GM18873 (cell line): ENCODE data around the gene RPS24.
"Not testable (repeated sequence)": the region's sequence is repeated elsewhere in the genome, so short reads cannot be mapped to it uniquely, and the experiment has no call there.

Experiments
- ATAC-seq: cut with Tn5 transposase; IDR thresholded peaks from one replicate; pipeline ENCODE4 v1.9.1; 2021; ENCODE audit warnings: mild to moderate bottlenecking, moderate library complexity, moderate number of reproducible peaks; ENCODE audit not compliant: unreplicated experiment, low FRiP score

RPS24 gene

GRCh38 chr10:78047314-78047891 is 13.7 kb downstream of the RPS24 start:
- ATAC-seq, result no peak

GRCh38 chr10:78049851-78050250 is 16.2 kb downstream of the RPS24 start:
- ATAC-seq, result no peak

- no peak for ATAC-seq
These were observed 19.7 kb downstream of the RPS24 start for GRCh38 chr10:78053211-78053868.

- ATAC-seq, result no peak
These were observed 24.9 kb downstream of the RPS24 start for GRCh38 chr10:78058562-78058961.

GRCh38 chr10:78059906-78060702 is 26.4 kb downstream of the RPS24 start:
- ATAC-seq, result no peak

GRCh38 chr10:78062296-78062695 is 28.6 kb downstream of the RPS24 start:
- ATAC-seq, result no peak

GRCh38 chr10:78063236-78063635 is 29.6 kb downstream of the RPS24 start:
- no peak for ATAC-seq

GRCh38 chr10:78064919-78065318 is 31.3 kb downstream of the RPS24 start:
- not testable (repeated sequence) for ATAC-seq

GRCh38 chr10:78065611-78066010 is 31.9 kb downstream of the RPS24 start:
- no peak for ATAC-seq

- no peak for ATAC-seq
These were observed 32.3 kb downstream of the RPS24 start for GRCh38 chr10:78066012-78066411.

GRCh38 chr10:78066728-78067430 is 33.2 kb downstream of the RPS24 start:
- no peak for ATAC-seq

GRCh38 chr10:78069151-78069550 is 35.5 kb downstream of the RPS24 start:
- ATAC-seq, result no peak

- not testable (repeated sequence) for ATAC-seq
These were observed 36.4 kb downstream of the RPS24 start for GRCh38 chr10:78070064-78070463.

- no peak for ATAC-seq
These were observed 37.1 kb downstream of the RPS24 start for GRCh38 chr10:78070726-78071125.

GRCh38 chr10:78071140-78071856 is 37.6 kb downstream of the RPS24 start:
- no peak for ATAC-seq

- no peak for ATAC-seq
These were observed 38.2 kb downstream of the RPS24 start for GRCh38 chr10:78071857-78072179.

- no peak for ATAC-seq
These were observed 38.8 kb downstream of the RPS24 start for GRCh38 chr10:78072504-78072903.

- ATAC-seq, result not testable (repeated sequence)
These were observed 42.1 kb downstream of the RPS24 start for GRCh38 chr10:78075806-78076205.

- ATAC-seq, result no peak
These were observed 45.1 kb downstream of the RPS24 start for GRCh38 chr10:78078539-78079330.

GRCh38 chr10:78079411-78079810 is 45.7 kb downstream of the RPS24 start:
- ATAC-seq, result no peak
